Endodermal cell (in vitro differentiated cells): Measurements from ENCODE around the gene ASRGL1. TPM values are rescaled to one million over a fixed set of nuclear protein-coding genes. Genes with fewer than 3 reads are reported as not detected.
A peak's percentile ranks its signal among the peaks of the same experiment; 100 is the strongest.
"Not testable (repeated sequence)": the region's sequence is repeated elsewhere in the genome, so short reads cannot be mapped to it uniquely, and the experiment has no call there.

ENCODE experiments used
- DNase-seq: peaks from one replicate; pipeline ENCODE4 v3.0.0-alpha.2; 2017
- H3K27ac ChIP-seq: 2 replicates; pipeline ENCODE4 v1.5.1; 2013; ENCODE audit warnings: mild to moderate bottlenecking, low read depth, low read length, moderate library complexity
- H3K27me3 ChIP-seq: 2 replicates; pipeline ENCODE4 v1.6.1; 2013; ENCODE audit warnings: mild to moderate bottlenecking, low read length, moderate library complexity; ENCODE audit not compliant: insufficient read depth, control insufficient read depth, poor library complexity, severe bottlenecking
- H3K36me3 ChIP-seq: 2 replicates; pipeline ENCODE4 v1.7.0; 2013; ENCODE audit warnings: mild to moderate bottlenecking, low read length, moderate library complexity; ENCODE audit not compliant: control insufficient read depth, insufficient read depth
- H3K4me1 ChIP-seq: one replicate; pipeline ENCODE4 v1.7.0; 2013; ENCODE audit warnings: low read length; ENCODE audit not compliant: control insufficient read depth, insufficient read depth
- H3K4me3 ChIP-seq: 2 replicates; pipeline ENCODE4 v1.5.1; 2013; ENCODE audit warnings: mild to moderate bottlenecking, low read length, moderate library complexity
- H3K9ac ChIP-seq: 2 replicates; pipeline ENCODE4 v1.6.1; 2013; ENCODE audit warnings: mild to moderate bottlenecking, low read length, moderate library complexity; ENCODE audit not compliant: poor library complexity, severe bottlenecking; ENCODE audit errors: extremely low read depth
- H3K9me3 ChIP-seq: 2 replicates; pipeline ENCODE4 v1.6.1; 2013; ENCODE audit warnings: mild to moderate bottlenecking, low read length, moderate library complexity; ENCODE audit not compliant: control insufficient read depth
- H3K27ac Mint-ChIP-seq: 2 replicates; pipeline ENCODE4 v1.8.0; 2020; ENCODE audit warnings: mixed read lengths
- H3K27me3 Mint-ChIP-seq: 2 replicates; pipeline ENCODE4 v1.8.0; 2021; ENCODE audit warnings: mild to moderate bottlenecking, mixed read lengths; ENCODE audit not compliant: insufficient read depth
- H3K36me3 Mint-ChIP-seq: 2 replicates; pipeline ENCODE4 v1.8.0; 2020; ENCODE audit warnings: low read depth, mixed read lengths
- H3K4me1 Mint-ChIP-seq: 2 replicates; pipeline ENCODE4 v1.8.0; 2020; ENCODE audit warnings: mixed read lengths
- H3K4me3 Mint-ChIP-seq: 2 replicates; pipeline ENCODE4 v1.8.0; 2020; ENCODE audit warnings: mild to moderate bottlenecking, moderate library complexity, mixed read lengths
- H3K9me3 Mint-ChIP-seq: 2 replicates; pipeline ENCODE4 v1.8.0; 2020; ENCODE audit warnings: mild to moderate bottlenecking, mixed read lengths
- WGBS, 2 experiments: methylation state at CpG; one replicate each; pipeline versions ENCODE4 v1.1.5 to v1.1.7; 2013; ENCODE audit warnings: missing lambda C conversion rate in 2 of 2, mixed read lengths in 1 of 2; ENCODE audit not compliant: insufficient coverage in 1 of 2, insufficient read length in 1 of 2; 5-methylcytosine and 5-hydroxymethylcytosine counted together
- total RNA-seq, 2 donors: library from RNA; stranded (reverse); fragmentation: NEBNext Ultra II Directional in 1 of 2; extraction: Animal tissue kit (Norgen Biotek cat#: 25700) in 1 of 2; gene quantifications; 2 replicates in 1 of 2; 3 replicates in 1 of 2; pipeline ENCODE4 v1.2.1, GENCODE V29; 2021
- TF ChIP-seq, protein P1 (sequence below): fragments of 200-600 bp; sonication (generic); conservative IDR thresholded peaks from 2 replicates; pipeline ENCODE4 v1.5.0; 2021; ENCODE audit warnings: antibody characterized with exemption, mild to moderate bottlenecking

The ASRGL1 gene
- total RNA-seq, 2 donors from 2014 or later = 39.8 to 61.8 TPM

DNA sequence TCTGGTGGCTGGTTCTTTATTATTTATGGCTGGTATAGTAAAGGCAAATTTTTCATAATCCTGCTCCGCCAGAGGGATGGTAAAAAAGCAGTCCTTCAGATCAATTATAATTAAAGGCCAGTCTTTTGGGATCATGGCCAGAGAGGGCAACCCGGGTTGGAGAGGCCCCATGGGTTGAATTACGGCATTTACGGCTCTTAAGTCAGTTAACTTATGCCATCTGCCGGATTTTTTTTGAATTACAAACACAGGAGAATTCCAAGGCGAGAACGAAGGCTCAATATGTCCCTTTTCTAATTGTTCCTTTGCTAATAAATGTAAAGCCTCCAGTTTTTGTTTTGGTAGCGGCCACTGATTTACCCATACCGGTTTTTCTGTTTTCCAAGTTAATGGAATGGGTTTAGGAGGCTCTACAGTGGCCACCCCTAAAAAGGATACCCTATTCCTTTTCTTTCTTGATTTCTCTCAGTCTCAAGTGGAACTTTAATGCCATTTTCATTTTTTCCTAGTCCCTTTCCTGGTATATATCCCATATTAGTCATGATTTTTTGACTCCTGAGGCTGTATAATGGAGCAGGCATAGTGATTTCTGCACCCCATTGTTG, 41.3 kb downstream of the ASRGL1 start:
- not testable (repeated sequence) for H3K36me3 Mint-ChIP-seq, DNase-seq, H3K4me1 ChIP-seq, H3K9me3 Mint-ChIP-seq, H3K4me3 ChIP-seq, H3K4me3 Mint-ChIP-seq, H3K27me3 Mint-ChIP-seq, H3K27me3 ChIP-seq, H3K9me3 ChIP-seq, H3K9ac ChIP-seq, H3K27ac ChIP-seq, H3K36me3 ChIP-seq, H3K27ac Mint-ChIP-seq
- TF ChIP-seq, protein P1, sequence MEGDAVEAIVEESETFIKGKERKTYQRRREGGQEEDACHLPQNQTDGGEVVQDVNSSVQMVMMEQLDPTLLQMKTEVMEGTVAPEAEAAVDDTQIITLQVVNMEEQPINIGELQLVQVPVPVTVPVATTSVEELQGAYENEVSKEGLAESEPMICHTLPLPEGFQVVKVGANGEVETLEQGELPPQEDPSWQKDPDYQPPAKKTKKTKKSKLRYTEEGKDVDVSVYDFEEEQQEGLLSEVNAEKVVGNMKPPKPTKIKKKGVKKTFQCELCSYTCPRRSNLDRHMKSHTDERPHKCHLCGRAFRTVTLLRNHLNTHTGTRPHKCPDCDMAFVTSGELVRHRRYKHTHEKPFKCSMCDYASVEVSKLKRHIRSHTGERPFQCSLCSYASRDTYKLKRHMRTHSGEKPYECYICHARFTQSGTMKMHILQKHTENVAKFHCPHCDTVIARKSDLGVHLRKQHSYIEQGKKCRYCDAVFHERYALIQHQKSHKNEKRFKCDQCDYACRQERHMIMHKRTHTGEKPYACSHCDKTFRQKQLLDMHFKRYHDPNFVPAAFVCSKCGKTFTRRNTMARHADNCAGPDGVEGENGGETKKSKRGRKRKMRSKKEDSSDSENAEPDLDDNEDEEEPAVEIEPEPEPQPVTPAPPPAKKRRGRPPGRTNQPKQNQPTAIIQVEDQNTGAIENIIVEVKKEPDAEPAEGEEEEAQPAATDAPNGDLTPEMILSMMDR = peak; percentile 70
- WGBS, 2 experiments = 8 to 18% methylated on average over 7 to 9 of the region's 9 CpGs
- peaks cover 55% of the 10 kb centered on the region for H3K4me1 Mint-ChIP-seq

DNA sequence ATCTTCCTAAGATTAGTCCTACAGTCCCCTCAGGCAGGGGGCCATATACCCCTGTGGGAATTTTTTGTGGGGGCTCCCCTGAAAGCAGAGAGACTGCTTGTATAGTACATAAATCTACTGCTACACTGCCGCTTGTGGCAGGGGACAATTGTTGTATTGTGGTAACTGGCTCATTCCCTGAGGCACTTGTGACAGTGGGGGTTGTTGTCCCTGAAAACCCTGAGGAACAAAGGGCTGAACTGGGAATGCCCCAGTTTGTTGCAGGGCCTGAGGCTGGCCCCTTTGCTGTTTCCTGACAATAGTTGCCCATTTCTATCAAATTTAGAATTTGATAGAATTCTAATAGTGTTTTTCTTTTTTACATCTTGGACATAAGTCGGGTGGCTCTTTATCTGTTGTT, 42.3 kb downstream of the ASRGL1 start:
- H3K27ac Mint-ChIP-seq, H3K27me3 ChIP-seq, H3K36me3 ChIP-seq, H3K27ac ChIP-seq, H3K9me3 ChIP-seq, DNase-seq, H3K4me3 ChIP-seq, H3K4me1 ChIP-seq, H3K36me3 Mint-ChIP-seq, H3K9ac ChIP-seq, H3K4me3 Mint-ChIP-seq, H3K9me3 Mint-ChIP-seq, H3K27me3 Mint-ChIP-seq: not testable (repeated sequence)
- H3K4me1 Mint-ChIP-seq = peaks cover 45% of the 10 kb centered on the region
- 73% methylated on average over 1 of the region's 2 CpGs; no CpG with 5 or more reads in 1 of the 2 experiments for WGBS, 2 experiments

DNA sequence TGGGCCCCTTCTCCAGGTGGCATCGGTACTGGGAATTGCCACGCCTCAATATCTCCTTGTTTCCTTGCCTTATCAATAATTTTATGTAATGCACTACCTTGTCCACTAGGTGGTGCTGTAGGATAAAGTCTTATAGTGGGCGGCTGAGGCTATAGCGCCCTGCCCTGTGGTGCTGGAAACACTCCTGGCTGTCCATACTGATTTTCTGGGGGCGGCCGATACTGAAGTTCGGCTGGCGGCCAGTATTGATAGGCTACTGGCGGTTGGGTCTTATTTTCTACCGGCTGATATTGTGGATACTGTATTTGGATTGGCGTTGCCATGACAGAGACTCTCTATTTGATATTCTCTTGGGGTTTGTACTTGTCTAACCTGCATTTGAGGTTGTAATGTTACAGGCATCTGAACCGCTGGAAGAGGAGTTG, 43.6 kb downstream of the ASRGL1 start:
- H3K36me3 Mint-ChIP-seq, H3K4me1 ChIP-seq, H3K9ac ChIP-seq, H3K9me3 Mint-ChIP-seq, H3K4me3 Mint-ChIP-seq, H3K27me3 Mint-ChIP-seq, H3K27ac ChIP-seq, H3K9me3 ChIP-seq, H3K4me3 ChIP-seq, H3K36me3 ChIP-seq, H3K27me3 ChIP-seq: not testable (repeated sequence)
- Mint-ChIP-seq H3K27ac (peak overlapping the region; percentile 77), H3K4me1 (peaks cover 39% of the 10 kb centered on the region)
- 33 to 63% methylated on average over 4 to 12 of the region's 12 CpGs for WGBS, 2 experiments
- peak; percentile 82 for DNase-seq
- TF ChIP-seq, protein P1 = peak; percentile 88

- H3K4me1 ChIP-seq = peaks cover 5% of the 10 kb centered on the region
- no peaks in the 10 kb centered on the region for H3K36me3 ChIP-seq
- H3K36me3 Mint-ChIP-seq = peaks cover 2% of the 10 kb centered on the region
- no peak overlapping the region for H3K27ac Mint-ChIP-seq
- no peak overlapping the region for H3K4me3 Mint-ChIP-seq
- H3K27me3 ChIP-seq = no peaks in the 10 kb centered on the region
- no peaks in the 10 kb centered on the region for H3K9me3 Mint-ChIP-seq
- 90 to 100% methylated on average over 2 to 6 of the region's 6 CpGs for whole genome bisulfite sequencing, 2 experiments
- TF ChIP-seq, protein P1 = no peak
- no peak overlapping the region for H3K9ac ChIP-seq
- peaks cover 40% of the 10 kb centered on the region for H3K4me1 Mint-ChIP-seq
- no peaks in the 10 kb centered on the region for H3K27me3 Mint-ChIP-seq
- H3K4me3 ChIP-seq = no peak overlapping the region
- DNase-seq = no peak
- no peaks in the 10 kb centered on the region for H3K9me3 ChIP-seq
- H3K27ac ChIP-seq = no peak overlapping the region
Measured at GRCh38 chr11:62383822-62384221, 46.6 kb downstream of the ASRGL1 start.

- H3K9me3 ChIP-seq, H3K9ac ChIP-seq, H3K36me3 ChIP-seq, H3K36me3 Mint-ChIP-seq, H3K4me3 ChIP-seq, DNase-seq, H3K27me3 ChIP-seq, H3K27me3 Mint-ChIP-seq, H3K9me3 Mint-ChIP-seq, H3K4me1 ChIP-seq, H3K27ac Mint-ChIP-seq, H3K27ac ChIP-seq, H3K4me3 Mint-ChIP-seq: not testable (repeated sequence)
- no CpG with 5 or more reads among the region's 3 CpGs for WGBS, 2 experiments
- H3K4me1 Mint-ChIP-seq = peaks cover 32% of the 10 kb centered on the region
Measured at GRCh38 chr11:62386083-62386482, 48.8 kb downstream of the ASRGL1 start.
